ENCODE data around the gene PGAP2.

- TF ChIP-seq, protein P1, sequence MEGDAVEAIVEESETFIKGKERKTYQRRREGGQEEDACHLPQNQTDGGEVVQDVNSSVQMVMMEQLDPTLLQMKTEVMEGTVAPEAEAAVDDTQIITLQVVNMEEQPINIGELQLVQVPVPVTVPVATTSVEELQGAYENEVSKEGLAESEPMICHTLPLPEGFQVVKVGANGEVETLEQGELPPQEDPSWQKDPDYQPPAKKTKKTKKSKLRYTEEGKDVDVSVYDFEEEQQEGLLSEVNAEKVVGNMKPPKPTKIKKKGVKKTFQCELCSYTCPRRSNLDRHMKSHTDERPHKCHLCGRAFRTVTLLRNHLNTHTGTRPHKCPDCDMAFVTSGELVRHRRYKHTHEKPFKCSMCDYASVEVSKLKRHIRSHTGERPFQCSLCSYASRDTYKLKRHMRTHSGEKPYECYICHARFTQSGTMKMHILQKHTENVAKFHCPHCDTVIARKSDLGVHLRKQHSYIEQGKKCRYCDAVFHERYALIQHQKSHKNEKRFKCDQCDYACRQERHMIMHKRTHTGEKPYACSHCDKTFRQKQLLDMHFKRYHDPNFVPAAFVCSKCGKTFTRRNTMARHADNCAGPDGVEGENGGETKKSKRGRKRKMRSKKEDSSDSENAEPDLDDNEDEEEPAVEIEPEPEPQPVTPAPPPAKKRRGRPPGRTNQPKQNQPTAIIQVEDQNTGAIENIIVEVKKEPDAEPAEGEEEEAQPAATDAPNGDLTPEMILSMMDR (IDR thresholded peaks at IDR 0.05), result no peak
- no peak for TF ChIP-seq ZFX (IDR thresholded peaks at IDR 0.05; ENCODE audit: borderline replicate concordance)
Measured at GRCh38 chr11:3837793-3838192, 29.4 kb downstream of the PGAP2 start.

Measured in 22Rv1 (cell line).